ENCODE measurements around the gene DCST2. TPM values are rescaled to one million over a fixed set of nuclear protein-coding genes. Genes with fewer than 3 reads are reported as not detected.

Gene DCST2
- polyA plus RNA-seq, 4 donors, result 1.9 to 27.1 (median 10.6) TPM

DNA sequence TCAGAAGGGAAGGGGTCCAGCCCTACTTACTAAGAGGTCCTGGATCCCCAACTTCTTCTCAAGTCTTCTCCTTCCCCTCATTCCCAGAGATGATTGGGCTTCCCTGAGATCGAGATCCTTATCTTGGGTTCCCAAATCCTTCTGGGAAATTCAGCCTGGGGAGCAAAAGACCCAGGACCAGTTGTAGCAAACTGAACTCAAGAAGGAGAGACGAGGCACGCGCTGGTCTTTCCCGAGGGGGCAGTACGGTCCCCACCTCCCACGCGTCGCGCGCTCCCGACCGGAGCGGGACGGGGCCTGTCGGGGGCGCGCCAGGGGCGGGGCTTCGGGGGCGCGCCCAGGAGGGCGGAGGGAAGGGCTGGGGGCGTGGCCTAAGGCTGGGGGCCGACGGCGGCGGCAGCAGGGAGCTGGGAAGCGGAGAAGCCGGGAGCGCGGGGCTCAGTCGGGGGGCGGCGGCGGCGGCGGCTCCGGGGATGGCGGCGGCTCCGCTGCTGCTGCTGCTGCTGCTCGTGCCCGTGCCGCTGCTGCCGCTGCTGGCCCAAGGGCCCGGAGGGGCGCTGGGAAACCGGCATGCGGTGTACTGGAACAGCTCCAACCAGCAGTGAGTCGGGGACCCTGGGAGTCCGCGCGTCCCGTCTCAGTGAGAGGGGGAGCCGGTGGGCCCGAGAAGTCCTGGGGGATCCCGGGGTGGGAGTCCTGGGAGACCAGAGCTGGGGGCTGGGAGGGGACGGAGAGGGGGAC lies 45.1 kb upstream of the DCST2 start, which contains the start of gene EFNA3:
TSS of gene EFNA3 (plus strand) at position 369 of the 741 bp plus-strand sequence. CDS start at position 474, 105 bp downstream.
- peaks cover 5 to 61% (median 11%) of the 10 kb centered on the region in 3 donors for H3K4me1 ChIP-seq (ENCODE audit: control insufficient read depth in 3 of 3, insufficient read depth in 2 of 3, low read depth in 1 of 3, low read length in 2 of 3)

GRCh38 chr1:155077758-155078445 lies 44.3 kb upstream of the DCST2 start:
- 42 to 66% (median 42%) methylated on average over 4 of the region's 4 CpGs for WGBS, 3 donors
- Histone ChIP-seq H3K4me3 (ENCODE audit: low read depth in 1 of 3, low read length in 3 of 3) (no peak overlapping the region), H3K27ac (ENCODE audit: low read depth in 1 of 3, low read length in 2 of 3) (no peak overlapping the region), H3K36me3 (ENCODE audit: control insufficient read depth in 3 of 3, insufficient read depth in 2 of 3, low read depth in 1 of 3, low read length in 3 of 3) (no peaks in the 10 kb centered on the region), H3K4me1 (ENCODE audit: control insufficient read depth in 3 of 3, insufficient read depth in 2 of 3, low read depth in 1 of 3, low read length in 2 of 3) (peaks cover 5 to 54% (median 10%) of the 10 kb centered on the region in 3 donors), H3K9me3 (ENCODE audit: control insufficient read depth in 2 of 2, insufficient read depth in 1 of 2, low read depth in 1 of 2, low read length in 1 of 2) (no peaks in the 10 kb centered on the region), H3K27me3 (ENCODE audit: control insufficient read depth in 3 of 3, insufficient read depth in 3 of 3, low read length in 3 of 3) (peaks cover 0 to 46% (median 18%) of the 10 kb centered on the region in 3 donors)
- peak; percentile 40 to 49 for DNase-seq
- no peak for FAIRE-seq

More for the DNA sequence above, 45.1 kb upstream of the DCST2 start, which contains the start of gene EFNA3:
- FAIRE-seq (no peak), DNase-seq (peak; percentile 60 to 85)
- H3K4me3 ChIP-seq (ENCODE audit: low read depth in 1 of 3, low read length in 3 of 3), result peak within 1 kb of the TSS; percentile 16 to 56 (median 49)
- no peaks in the 10 kb centered on the region for H3K9me3 ChIP-seq (ENCODE audit: control insufficient read depth in 2 of 2, insufficient read depth in 1 of 2, low read depth in 1 of 2, low read length in 1 of 2)
- no peaks in the 10 kb centered on the region for H3K36me3 ChIP-seq (ENCODE audit: control insufficient read depth in 3 of 3, insufficient read depth in 2 of 3, low read depth in 1 of 3, low read length in 3 of 3)
- no peak within 1 kb of the TSS for H3K27ac ChIP-seq (ENCODE audit: low read depth in 1 of 3, low read length in 2 of 3)
- H3K27me3 ChIP-seq (ENCODE audit: control insufficient read depth in 3 of 3, insufficient read depth in 3 of 3, low read length in 3 of 3), result peaks cover 0 to 47% (median 24%) of the 10 kb centered on the region in 3 donors
- 1 to 2% (median 1%) methylated on average over 23 to 59 of the region's 59 CpGs for WGBS, 3 donors

DNA sequence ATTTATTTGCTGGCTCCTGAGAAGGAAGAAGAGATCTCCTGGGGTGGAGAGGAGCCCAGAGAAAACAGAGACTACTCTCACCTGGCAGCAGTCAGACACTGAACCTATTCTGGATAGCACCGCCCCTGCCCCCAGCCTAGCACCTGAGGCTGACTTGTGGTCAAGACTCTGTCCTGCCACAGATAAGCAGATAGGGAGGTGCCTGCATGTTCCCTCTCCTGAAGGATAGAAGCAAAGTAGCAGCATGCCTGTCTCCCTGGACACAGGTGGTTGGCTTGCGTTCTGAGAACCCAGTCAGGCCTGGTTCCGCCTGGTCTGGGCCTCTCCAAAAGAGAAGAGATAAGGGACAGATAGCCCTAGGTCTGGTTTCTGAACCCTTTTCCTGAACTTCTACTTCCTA lies 43.8 kb upstream of the DCST2 start:
- 65 to 81% (median 75%) methylated on average over 3 of the region's 3 CpGs for WGBS, 3 donors

GRCh38 chr1:155076371-155076770 lies 42.8 kb upstream of the DCST2 start:
- Histone ChIP-seq H3K27ac (ENCODE audit: low read depth in 1 of 3, low read length in 2 of 3) (no peak overlapping the region), H3K27me3 (ENCODE audit: control insufficient read depth in 3 of 3, insufficient read depth in 3 of 3, low read length in 3 of 3) (peaks cover 0 to 40% (median 11%) of the 10 kb centered on the region in 3 donors), H3K9me3 (ENCODE audit: control insufficient read depth in 2 of 2, insufficient read depth in 1 of 2, low read depth in 1 of 2, low read length in 1 of 2) (no peaks in the 10 kb centered on the region), H3K4me1 (ENCODE audit: control insufficient read depth in 3 of 3, insufficient read depth in 2 of 3, low read depth in 1 of 3, low read length in 2 of 3) (peaks cover 5 to 46% (median 5%) of the 10 kb centered on the region in 3 donors), H3K4me3 (ENCODE audit: low read depth in 1 of 3, low read length in 3 of 3) (no peak overlapping the region), H3K36me3 (ENCODE audit: control insufficient read depth in 3 of 3, insufficient read depth in 2 of 3, low read depth in 1 of 3, low read length in 3 of 3) (no peaks in the 10 kb centered on the region)
- FAIRE-seq (no peak), DNase-seq (no peak)
- WGBS, 3 donors, result 64 to 85% (median 81%) methylated on average over 1 of the region's 1 CpG

More for the DNA sequence above, 43.8 kb upstream of the DCST2 start:
- FAIRE-seq, result no peak
- H3K36me3 ChIP-seq (ENCODE audit: control insufficient read depth in 3 of 3, insufficient read depth in 2 of 3, low read depth in 1 of 3, low read length in 3 of 3), result no peaks in the 10 kb centered on the region
- peaks cover 5 to 48% (median 9%) of the 10 kb centered on the region in 3 donors for H3K4me1 ChIP-seq (ENCODE audit: control insufficient read depth in 3 of 3, insufficient read depth in 2 of 3, low read depth in 1 of 3, low read length in 2 of 3)
- H3K4me3 ChIP-seq (ENCODE audit: low read depth in 1 of 3, low read length in 3 of 3), result no peak overlapping the region
- H3K27me3 ChIP-seq (ENCODE audit: control insufficient read depth in 3 of 3, insufficient read depth in 3 of 3, low read length in 3 of 3), result peaks cover 0 to 41% (median 14%) of the 10 kb centered on the region in 3 donors
- H3K27ac ChIP-seq (ENCODE audit: low read depth in 1 of 3, low read length in 2 of 3), result no peak overlapping the region
- H3K9me3 ChIP-seq (ENCODE audit: control insufficient read depth in 2 of 2, insufficient read depth in 1 of 2, low read depth in 1 of 2, low read length in 1 of 2), result no peaks in the 10 kb centered on the region
- peak in 1 of 2 donors; percentile 25 for DNase-seq

- DNase-seq (no peak), FAIRE-seq (no peak)
- Histone ChIP-seq H3K36me3 (ENCODE audit: control insufficient read depth in 3 of 3, insufficient read depth in 2 of 3, low read depth in 1 of 3, low read length in 3 of 3) (no peaks in the 10 kb centered on the region), H3K4me1 (ENCODE audit: control insufficient read depth in 3 of 3, insufficient read depth in 2 of 3, low read depth in 1 of 3, low read length in 2 of 3) (peaks cover 5 to 44% (median 5%) of the 10 kb centered on the region in 3 donors), H3K4me3 (ENCODE audit: low read depth in 1 of 3, low read length in 3 of 3) (no peak overlapping the region), H3K27ac (ENCODE audit: low read depth in 1 of 3, low read length in 2 of 3) (no peak overlapping the region), H3K27me3 (ENCODE audit: control insufficient read depth in 3 of 3, insufficient read depth in 3 of 3, low read length in 3 of 3) (peaks cover 0 to 31% (median 4%) of the 10 kb centered on the region in 3 donors), H3K9me3 (ENCODE audit: control insufficient read depth in 2 of 2, insufficient read depth in 1 of 2, low read depth in 1 of 2, low read length in 1 of 2) (no peaks in the 10 kb centered on the region)
- WGBS, 3 donors, result 56 to 63% (median 62%) methylated on average over 5 of the region's 5 CpGs
Measured at GRCh38 chr1:155075535-155075934, 42.0 kb upstream of the DCST2 start.

- H3K27me3 ChIP-seq (ENCODE audit: control insufficient read depth in 3 of 3, insufficient read depth in 3 of 3, low read length in 3 of 3), result peaks cover 0 to 15% (median 0%) of the 10 kb centered on the region in 3 donors
- 90% methylated on average over 3 of the region's 3 CpGs for WGBS, 3 donors
Measured at GRCh38 chr1:155073377-155074242, 40.0 kb upstream of the DCST2 start.

GRCh38 chr1:155072531-155073289 lies 39.1 kb upstream of the DCST2 start:
- Histone ChIP-seq H3K4me1 (ENCODE audit: control insufficient read depth in 3 of 3, insufficient read depth in 2 of 3, low read depth in 1 of 3, low read length in 2 of 3) (peaks cover 0 to 47% (median 0%) of the 10 kb centered on the region in 3 donors), H3K4me3 (ENCODE audit: low read depth in 1 of 3, low read length in 3 of 3) (no peak overlapping the region), H3K9me3 (ENCODE audit: control insufficient read depth in 2 of 2, insufficient read depth in 1 of 2, low read depth in 1 of 2, low read length in 1 of 2) (no peaks in the 10 kb centered on the region), H3K36me3 (ENCODE audit: control insufficient read depth in 3 of 3, insufficient read depth in 2 of 3, low read depth in 1 of 3, low read length in 3 of 3) (peaks cover 0 to 22% (median 0%) of the 10 kb centered on the region in 3 donors), H3K27me3 (ENCODE audit: control insufficient read depth in 3 of 3, insufficient read depth in 3 of 3, low read length in 3 of 3) (peaks cover 0 to 15% (median 0%) of the 10 kb centered on the region in 3 donors), H3K27ac (ENCODE audit: low read depth in 1 of 3, low read length in 2 of 3) (no peak overlapping the region)
- 66 to 71% (median 67%) methylated on average over 7 of the region's 7 CpGs for whole genome bisulfite sequencing, 3 donors
- no peak for DNase-seq
- FAIRE-seq, result no peak

More at GRCh38 chr1:155073377-155074242, 40.0 kb upstream of the DCST2 start:
- H3K4me3 ChIP-seq (ENCODE audit: low read depth in 1 of 3, low read length in 3 of 3), result no peak overlapping the region
- H3K27ac ChIP-seq (ENCODE audit: low read depth in 1 of 3, low read length in 2 of 3), result no peak overlapping the region
- no peak for FAIRE-seq
- peaks cover 0 to 47% (median 0%) of the 10 kb centered on the region in 3 donors for H3K4me1 ChIP-seq (ENCODE audit: control insufficient read depth in 3 of 3, insufficient read depth in 2 of 3, low read depth in 1 of 3, low read length in 2 of 3)
- H3K9me3 ChIP-seq (ENCODE audit: control insufficient read depth in 2 of 2, insufficient read depth in 1 of 2, low read depth in 1 of 2, low read length in 1 of 2), result no peaks in the 10 kb centered on the region
- peaks cover 0 to 13% (median 0%) of the 10 kb centered on the region in 3 donors for H3K36me3 ChIP-seq (ENCODE audit: control insufficient read depth in 3 of 3, insufficient read depth in 2 of 3, low read depth in 1 of 3, low read length in 3 of 3)
- DNase-seq, result no peak

All from small intestine (tissue), 7 donors.